ENCODE results near the gene PPP1CA.
"Not testable (repeated sequence)": the region's sequence is repeated elsewhere in the genome, so short reads cannot be mapped to it uniquely, and the experiment has no call there.

Gene PPP1CA

GRCh38 chr11:67429722-67430121 is 28.1 kb upstream of the PPP1CA start:
- TF ChIP-seq, protein P1, sequence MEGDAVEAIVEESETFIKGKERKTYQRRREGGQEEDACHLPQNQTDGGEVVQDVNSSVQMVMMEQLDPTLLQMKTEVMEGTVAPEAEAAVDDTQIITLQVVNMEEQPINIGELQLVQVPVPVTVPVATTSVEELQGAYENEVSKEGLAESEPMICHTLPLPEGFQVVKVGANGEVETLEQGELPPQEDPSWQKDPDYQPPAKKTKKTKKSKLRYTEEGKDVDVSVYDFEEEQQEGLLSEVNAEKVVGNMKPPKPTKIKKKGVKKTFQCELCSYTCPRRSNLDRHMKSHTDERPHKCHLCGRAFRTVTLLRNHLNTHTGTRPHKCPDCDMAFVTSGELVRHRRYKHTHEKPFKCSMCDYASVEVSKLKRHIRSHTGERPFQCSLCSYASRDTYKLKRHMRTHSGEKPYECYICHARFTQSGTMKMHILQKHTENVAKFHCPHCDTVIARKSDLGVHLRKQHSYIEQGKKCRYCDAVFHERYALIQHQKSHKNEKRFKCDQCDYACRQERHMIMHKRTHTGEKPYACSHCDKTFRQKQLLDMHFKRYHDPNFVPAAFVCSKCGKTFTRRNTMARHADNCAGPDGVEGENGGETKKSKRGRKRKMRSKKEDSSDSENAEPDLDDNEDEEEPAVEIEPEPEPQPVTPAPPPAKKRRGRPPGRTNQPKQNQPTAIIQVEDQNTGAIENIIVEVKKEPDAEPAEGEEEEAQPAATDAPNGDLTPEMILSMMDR (IDR thresholded peaks at IDR 0.05; ENCODE audit: poor library complexity, severe bottlenecking): no peak
- H3K4me1 ChIP-seq (ENCODE audit: insufficient read depth, poor library complexity, severe bottlenecking): peaks cover 4% of the 10 kb centered on the region
- peaks cover 54% of the 10 kb centered on the region for H3K36me3 ChIP-seq (ENCODE audit: low read depth)
- ATAC-seq (ENCODE audit: low read depth): no peak
- H3K9me3 ChIP-seq (ENCODE audit: severe bottlenecking): no peaks in the 10 kb centered on the region
- no peak for DNase-seq (ENCODE audit: low spot score)
- H3K4me3 ChIP-seq (ENCODE audit: severe bottlenecking): no peak overlapping the region
- no peaks in the 10 kb centered on the region for H3K27me3 ChIP-seq (ENCODE audit: insufficient read depth, poor library complexity, severe bottlenecking)
- peak overlapping the region; percentile 39 for H3K27ac ChIP-seq (ENCODE audit: poor library complexity, severe bottlenecking)

- peak overlapping the region; percentile 39 for H3K27ac ChIP-seq (ENCODE audit: poor library complexity, severe bottlenecking)
- TF ChIP-seq, protein P1 (IDR thresholded peaks at IDR 0.05; ENCODE audit: poor library complexity, severe bottlenecking): no peak
- DNase-seq (ENCODE audit: low spot score) (no peak), ATAC-seq (ENCODE audit: low read depth) (no peak)
- peaks cover 49% of the 10 kb centered on the region for H3K36me3 ChIP-seq (ENCODE audit: low read depth)
- H3K9me3 ChIP-seq (ENCODE audit: severe bottlenecking): no peaks in the 10 kb centered on the region
- H3K4me1 ChIP-seq (ENCODE audit: insufficient read depth, poor library complexity, severe bottlenecking): peaks cover 4% of the 10 kb centered on the region
- H3K4me3 ChIP-seq (ENCODE audit: severe bottlenecking): peak overlapping the region; percentile 78
- H3K27me3 ChIP-seq (ENCODE audit: insufficient read depth, poor library complexity, severe bottlenecking): no peaks in the 10 kb centered on the region
Measured at GRCh38 chr11:67429038-67429668, 27.5 kb upstream of the PPP1CA start.

- peak; percentile 81 for ATAC-seq (ENCODE audit: low read depth)
- no peaks in the 10 kb centered on the region for H3K9me3 ChIP-seq (ENCODE audit: severe bottlenecking)
Measured at GRCh38 chr11:67428052-67429001, 26.7 kb upstream of the PPP1CA start, which contains the start of gene RPS6KB2. Gene RPS6KB2 (plus strand): TSS chr11:67428494. CDS start chr11:67428546, 52 bp downstream.

DNA sequence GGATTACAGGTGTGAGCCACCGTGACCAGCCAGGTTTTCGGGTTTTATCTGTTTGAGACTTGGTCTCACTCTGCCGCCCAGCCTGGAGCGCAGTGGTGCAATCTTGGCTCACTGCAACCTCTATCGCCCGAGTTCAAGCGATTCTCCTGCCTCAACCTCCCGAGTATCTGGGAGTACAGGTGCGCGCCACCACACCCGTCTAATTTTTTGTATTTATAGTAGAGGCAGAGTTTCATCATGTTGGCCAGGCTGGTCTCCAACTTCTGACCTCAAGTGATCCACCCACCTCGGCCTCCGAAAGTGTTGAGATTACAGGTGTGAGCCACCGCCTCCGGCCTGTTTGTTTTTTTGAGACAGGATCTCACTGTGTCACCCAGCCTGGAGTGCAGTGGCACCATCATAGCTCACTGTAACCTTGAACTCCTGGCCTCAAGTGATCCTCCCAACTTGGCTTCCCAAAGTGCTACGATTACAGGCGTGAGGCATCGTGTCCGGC is 25.8 kb upstream of the PPP1CA start:
- not testable (repeated sequence) for DNase-seq (ENCODE audit: low spot score); ATAC-seq (ENCODE audit: low read depth); H3K9me3 ChIP-seq (ENCODE audit: severe bottlenecking); H3K27me3 ChIP-seq (ENCODE audit: insufficient read depth, poor library complexity, severe bottlenecking); H3K4me1 ChIP-seq (ENCODE audit: insufficient read depth, poor library complexity, severe bottlenecking)
- peak overlapping the region; percentile 39 for H3K27ac ChIP-seq (ENCODE audit: poor library complexity, severe bottlenecking)
- peaks cover 32% of the 10 kb centered on the region for H3K36me3 ChIP-seq (ENCODE audit: low read depth)
- peak overlapping the region; percentile 78 for H3K4me3 ChIP-seq (ENCODE audit: severe bottlenecking)

More at GRCh38 chr11:67428052-67429001, 26.7 kb upstream of the PPP1CA start, which contains the start of gene RPS6KB2:
- Histone ChIP-seq H3K27ac (ENCODE audit: poor library complexity, severe bottlenecking) (peak within 1 kb of the TSS; percentile 39), H3K4me3 (ENCODE audit: severe bottlenecking) (peak within 1 kb of the TSS; percentile 78), H3K4me1 (ENCODE audit: insufficient read depth, poor library complexity, severe bottlenecking) (peaks cover 4% of the 10 kb centered on the region), H3K36me3 (ENCODE audit: low read depth) (peaks cover 41% of the 10 kb centered on the region), H3K27me3 (ENCODE audit: insufficient read depth, poor library complexity, severe bottlenecking) (no peaks in the 10 kb centered on the region)
- DNase-seq (ENCODE audit: low spot score): peak; percentile 94
- TF ChIP-seq, protein P1 (IDR thresholded peaks at IDR 0.05; ENCODE audit: poor library complexity, severe bottlenecking): no peak

GRCh38 chr11:67423891-67424613 is 22.4 kb upstream of the PPP1CA start:
- H3K27me3 ChIP-seq (ENCODE audit: insufficient read depth, poor library complexity, severe bottlenecking): no peaks in the 10 kb centered on the region
- peaks cover 3% of the 10 kb centered on the region for H3K4me1 ChIP-seq (ENCODE audit: insufficient read depth, poor library complexity, severe bottlenecking)
- no peak for DNase-seq (ENCODE audit: low spot score)

More at GRCh38 chr11:67423891-67424613, 22.4 kb upstream of the PPP1CA start:
- Histone ChIP-seq H3K27ac (ENCODE audit: poor library complexity, severe bottlenecking) (no peak overlapping the region), H3K9me3 (ENCODE audit: severe bottlenecking) (no peaks in the 10 kb centered on the region), H3K4me3 (ENCODE audit: severe bottlenecking) (no peak overlapping the region), H3K36me3 (ENCODE audit: low read depth) (no peaks in the 10 kb centered on the region)
- ATAC-seq (ENCODE audit: low read depth): no peak
- TF ChIP-seq, protein P1 (IDR thresholded peaks at IDR 0.05; ENCODE audit: poor library complexity, severe bottlenecking): no peak

Data from RWPE2 (cell line).